IPS-18c (cell line): Measurements from ENCODE around the gene TNNI3K.

Experiments used
- H3K4me3 ChIP-seq: 2 replicates; pipeline ENCODE4 v1.7.0; 2013; ENCODE audit warnings: low read depth, mild to moderate bottlenecking, low read length, moderate library complexity; ENCODE audit not compliant: insufficient read depth
- H3K9me3 ChIP-seq: one replicate; pipeline ENCODE4 v1.6.1; 2013; ENCODE audit warnings: mild to moderate bottlenecking, low read length, moderate library complexity; ENCODE audit not compliant: control insufficient read depth, insufficient read depth

Gene TNNI3K

DNA sequence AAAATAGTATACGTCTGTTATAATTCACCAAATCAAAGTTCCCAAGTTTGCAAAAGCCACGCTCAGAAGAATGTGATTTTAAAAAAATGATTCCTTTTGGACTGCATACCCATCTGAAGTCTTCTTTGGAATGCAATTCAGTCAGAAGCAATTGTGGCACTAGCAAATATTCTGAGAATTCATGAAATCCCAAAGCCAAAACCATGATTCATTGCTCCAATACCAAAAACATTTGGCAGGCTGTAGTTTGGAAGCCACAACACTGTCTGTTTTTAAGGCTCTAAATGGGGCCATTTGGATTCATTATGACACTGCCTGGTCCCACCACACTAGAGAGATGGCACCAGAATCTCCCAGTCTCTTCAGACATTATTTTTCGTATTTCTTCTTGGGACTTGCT, 299.1 kb downstream of the TNNI3K start:
- H3K9me3 ChIP-seq, result no peaks in the 10 kb centered on the region
- H3K4me3 ChIP-seq, result no peak overlapping the region

GRCh38 chr1:74545821-74546220, 310.6 kb downstream of the TNNI3K start:
- Histone ChIP-seq H3K4me3 (no peak overlapping the region), H3K9me3 (no peaks in the 10 kb centered on the region)

DNA sequence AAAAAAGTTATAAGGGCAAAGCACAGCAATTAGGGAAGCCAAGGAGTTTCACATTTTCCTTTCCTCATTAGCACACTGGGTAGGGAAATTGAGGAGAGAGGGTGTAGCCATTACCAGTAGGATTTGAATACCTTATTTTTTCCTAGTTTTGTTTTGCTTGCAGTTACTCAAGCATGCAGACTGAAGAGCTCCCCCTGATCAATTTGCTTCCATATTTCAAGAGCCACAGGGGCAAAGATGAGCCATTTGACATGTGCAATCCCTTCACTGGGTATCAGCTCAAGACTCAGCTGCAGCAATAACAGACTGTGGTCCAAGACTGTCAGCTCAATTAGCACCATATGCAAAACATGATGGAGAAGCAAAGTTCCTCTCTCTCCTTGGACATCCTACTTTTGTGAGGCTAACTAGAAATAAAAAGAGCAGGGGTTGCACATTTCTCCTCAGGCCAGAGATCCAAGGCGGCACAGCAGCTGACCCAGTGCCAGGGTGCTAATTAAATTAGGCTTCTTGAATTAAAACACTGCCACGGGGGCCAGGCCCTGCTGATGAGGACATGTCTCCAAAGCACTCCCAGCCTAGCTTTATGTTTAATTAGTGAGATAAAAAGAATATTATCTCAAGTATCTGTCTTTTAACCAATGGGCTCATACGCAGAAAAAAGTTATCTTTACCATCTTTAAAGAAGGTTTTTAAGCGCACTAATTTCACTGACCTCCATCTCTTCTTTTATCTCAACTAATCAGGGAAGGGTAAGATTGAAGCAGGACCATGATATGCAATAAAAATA, 314.0 kb downstream of the TNNI3K start:
- no peak overlapping the region for H3K4me3 ChIP-seq
- no peaks in the 10 kb centered on the region for H3K9me3 ChIP-seq

- Histone ChIP-seq H3K9me3 (no peaks in the 10 kb centered on the region), H3K4me3 (no peak overlapping the region)
These were observed 314.7 kb downstream of the TNNI3K start for GRCh38 chr1:74549932-74550331.

DNA sequence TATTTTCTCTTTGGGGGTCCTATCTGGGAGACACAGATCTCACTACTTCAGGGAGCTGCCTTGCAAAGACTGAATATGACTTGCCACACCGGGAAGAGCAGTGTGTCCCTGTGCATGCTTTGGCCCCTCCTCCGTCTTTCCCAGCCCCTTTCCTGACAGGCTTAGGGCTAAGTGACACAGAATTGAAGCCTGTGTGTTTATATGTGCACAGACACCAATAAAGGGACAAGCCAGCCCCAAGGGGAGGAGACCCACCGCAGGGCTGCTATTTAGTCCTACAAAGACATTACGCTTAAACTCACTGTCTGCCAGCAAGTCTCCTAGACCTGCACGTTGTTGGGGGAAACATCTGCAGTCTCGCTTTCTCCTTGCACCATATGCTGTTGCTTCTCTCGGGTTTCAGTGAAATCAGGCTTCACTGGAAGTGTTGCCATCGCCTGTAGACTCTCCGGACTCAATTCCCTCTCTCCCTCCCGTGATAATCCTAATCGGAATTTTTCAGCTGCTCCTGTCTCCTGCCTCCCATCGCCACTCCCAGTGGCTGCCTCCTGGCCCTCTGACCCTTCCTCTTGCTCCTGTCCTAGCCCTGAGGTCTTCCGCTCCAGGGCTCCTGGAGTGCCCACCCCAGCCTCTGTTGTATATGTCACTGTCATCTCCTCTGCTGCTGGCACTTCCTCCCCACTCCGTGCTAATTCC, 335.8 kb downstream of the TNNI3K start:
- Histone ChIP-seq H3K4me3 (no peak overlapping the region), H3K9me3 (no peaks in the 10 kb centered on the region)

GRCh38 chr1:74571493-74571800, 336.3 kb downstream of the TNNI3K start:
- Histone ChIP-seq H3K9me3 (no peaks in the 10 kb centered on the region), H3K4me3 (no peak overlapping the region)

- H3K4me3 ChIP-seq, result no peak overlapping the region
- H3K9me3 ChIP-seq, result no peaks in the 10 kb centered on the region
These were observed 336.7 kb downstream of the TNNI3K start for GRCh38 chr1:74571891-74572290.

DNA sequence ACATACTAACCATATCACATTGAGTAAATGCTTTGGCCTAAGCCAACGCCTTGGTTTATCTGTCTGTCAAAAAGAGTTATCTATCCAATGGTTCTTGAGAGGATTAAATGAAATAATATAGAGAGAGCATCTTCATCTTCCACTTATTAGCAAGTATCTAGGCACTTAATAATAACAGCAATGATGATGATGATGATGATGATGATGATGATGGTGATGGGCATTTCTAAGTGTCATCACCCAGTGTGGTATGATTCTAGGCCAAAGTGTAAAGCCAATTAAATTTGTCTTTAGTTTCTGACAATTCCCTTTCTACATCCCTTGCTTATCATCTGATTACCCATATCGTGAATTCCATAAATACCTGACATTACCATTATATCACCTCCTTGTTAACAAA, 342.9 kb downstream of the TNNI3K start:
- no peak overlapping the region for H3K4me3 ChIP-seq
- no peaks in the 10 kb centered on the region for H3K9me3 ChIP-seq

- no peaks in the 10 kb centered on the region for H3K9me3 ChIP-seq
- H3K4me3 ChIP-seq, result no peak overlapping the region
These were observed 344.2 kb downstream of the TNNI3K start for GRCh38 chr1:74579425-74579824.

DNA sequence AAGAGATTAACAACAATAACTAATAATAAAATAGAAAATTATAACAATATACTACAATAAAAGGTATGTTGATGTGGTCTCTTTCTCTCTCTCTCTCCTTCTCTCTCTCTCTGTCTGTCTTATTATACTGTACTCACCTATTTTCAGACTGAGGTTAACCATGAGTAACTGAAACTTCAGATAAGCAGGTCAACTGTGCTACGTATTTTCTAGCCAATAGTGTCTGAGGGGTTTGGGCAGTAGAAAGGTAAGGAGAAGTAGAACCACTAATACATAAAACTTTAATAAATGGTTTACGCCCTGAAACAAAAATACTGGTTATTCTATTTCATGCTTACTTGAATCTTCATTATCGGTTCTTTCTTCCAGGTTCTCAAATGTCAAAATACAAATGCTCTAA, 348.2 kb downstream of the TNNI3K start:
- Histone ChIP-seq H3K9me3 (no peaks in the 10 kb centered on the region), H3K4me3 (no peak overlapping the region)

- Histone ChIP-seq H3K9me3 (no peaks in the 10 kb centered on the region), H3K4me3 (no peak overlapping the region)
These were observed 349.0 kb downstream of the TNNI3K start for GRCh38 chr1:74584185-74584584.

DNA sequence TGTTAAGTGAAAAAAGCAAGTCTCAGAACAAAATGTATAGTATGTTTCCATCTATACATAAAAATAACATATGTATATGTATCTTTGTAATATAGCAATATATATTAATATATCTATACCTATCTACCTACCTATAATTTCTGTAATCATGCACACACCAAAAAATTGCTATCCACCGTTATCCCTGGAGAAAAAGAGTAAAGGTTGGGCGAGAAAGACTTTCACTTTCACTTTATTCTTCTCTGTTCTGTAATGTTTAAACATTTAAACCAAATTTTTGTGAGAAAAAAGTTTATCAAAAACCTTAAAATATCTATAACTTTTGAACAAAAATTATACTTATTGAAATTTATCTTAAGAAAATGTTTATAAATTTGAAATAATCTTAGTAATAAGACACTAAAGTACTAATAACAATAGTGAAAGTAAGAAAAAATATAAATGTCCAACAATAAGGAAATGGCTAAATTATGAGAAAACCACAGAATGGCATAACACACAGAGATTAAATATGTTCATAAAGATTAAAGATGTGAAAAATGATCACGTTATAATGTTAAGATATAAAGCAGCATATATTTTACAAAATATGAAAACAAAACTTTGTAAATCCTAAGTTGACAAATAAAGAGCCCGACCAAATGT, 351.2 kb downstream of the TNNI3K start:
- no peak overlapping the region for H3K4me3 ChIP-seq
- no peaks in the 10 kb centered on the region for H3K9me3 ChIP-seq

GRCh38 chr1:74587888-74588287, 352.7 kb downstream of the TNNI3K start:
- H3K4me3 ChIP-seq, result no peak overlapping the region
- no peaks in the 10 kb centered on the region for H3K9me3 ChIP-seq

GRCh38 chr1:74590288-74590687, 355.1 kb downstream of the TNNI3K start:
- Histone ChIP-seq H3K4me3 (no peak overlapping the region), H3K9me3 (no peaks in the 10 kb centered on the region)

DNA sequence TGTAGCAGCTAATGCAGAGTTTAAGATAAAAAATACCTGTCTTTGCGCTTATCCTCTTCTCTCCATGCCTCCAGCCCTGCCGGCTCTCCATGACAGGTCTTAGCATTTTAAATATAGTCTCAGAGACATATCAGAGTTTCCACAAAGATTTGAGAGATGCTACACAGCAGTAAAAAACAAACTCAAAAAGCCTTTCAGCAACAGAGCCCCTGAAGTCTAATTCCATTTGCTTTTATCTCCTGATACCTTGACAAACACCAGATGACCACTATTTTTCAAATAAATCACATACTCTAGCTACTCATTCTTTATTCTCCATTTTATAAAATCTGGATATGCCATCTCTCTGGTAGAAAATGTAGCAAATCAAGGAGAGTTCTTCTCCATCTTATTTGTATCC, 356.8 kb downstream of the TNNI3K start:
- Histone ChIP-seq H3K4me3 (no peak overlapping the region), H3K9me3 (no peaks in the 10 kb centered on the region)

DNA sequence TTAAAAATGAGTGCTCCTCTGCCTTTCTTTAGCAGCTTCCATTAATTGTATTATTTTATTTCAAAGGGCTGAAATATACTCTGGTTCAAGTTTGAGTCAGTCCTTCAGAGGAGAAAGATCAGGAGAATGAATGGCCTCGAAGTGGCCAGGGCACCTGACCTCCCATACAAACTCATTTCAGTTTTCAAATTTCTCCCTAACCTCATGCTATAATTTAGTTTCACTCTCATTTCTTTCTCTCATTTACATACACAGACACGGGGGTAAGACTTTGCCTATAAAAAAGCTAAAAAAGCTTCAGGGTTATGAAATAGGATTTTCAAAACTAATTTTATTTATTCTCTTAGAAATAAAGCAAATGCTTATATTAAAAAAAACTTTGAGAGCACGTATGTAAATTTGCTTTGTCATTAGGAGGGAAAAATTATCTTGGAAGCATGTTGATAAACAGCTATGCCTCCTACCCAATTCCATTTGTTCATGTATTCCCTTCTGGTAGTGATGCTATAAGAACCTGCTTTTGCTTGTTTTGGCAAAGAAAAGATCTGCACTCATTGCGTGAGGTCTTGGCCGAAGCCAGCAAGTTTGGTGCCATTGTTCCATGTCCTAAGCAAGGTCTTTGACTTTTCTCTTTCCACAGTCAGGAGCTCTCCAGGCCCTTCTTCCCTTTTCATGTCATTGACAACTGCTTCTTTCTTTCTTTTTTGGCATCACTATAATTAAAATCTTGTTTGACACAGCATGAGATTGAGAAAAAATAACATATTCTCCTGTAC, 357.6 kb downstream of the TNNI3K start:
- H3K4me3 ChIP-seq, result no peak overlapping the region
- H3K9me3 ChIP-seq, result no peaks in the 10 kb centered on the region
